HG03175 (cell line): ENCODE data around the gene PTPRJ.
"Not testable (repeated sequence)": the region's sequence is repeated elsewhere in the genome, so short reads cannot be mapped to it uniquely, and the experiment has no call there.

Source experiments
- ATAC-seq: cut with Tn5 transposase; IDR thresholded peaks from one replicate; pipeline ENCODE4 v1.9.1; 2021; ENCODE audit warnings: mild to moderate bottlenecking, moderate library complexity; ENCODE audit not compliant: unreplicated experiment

The PTPRJ gene

DNA sequence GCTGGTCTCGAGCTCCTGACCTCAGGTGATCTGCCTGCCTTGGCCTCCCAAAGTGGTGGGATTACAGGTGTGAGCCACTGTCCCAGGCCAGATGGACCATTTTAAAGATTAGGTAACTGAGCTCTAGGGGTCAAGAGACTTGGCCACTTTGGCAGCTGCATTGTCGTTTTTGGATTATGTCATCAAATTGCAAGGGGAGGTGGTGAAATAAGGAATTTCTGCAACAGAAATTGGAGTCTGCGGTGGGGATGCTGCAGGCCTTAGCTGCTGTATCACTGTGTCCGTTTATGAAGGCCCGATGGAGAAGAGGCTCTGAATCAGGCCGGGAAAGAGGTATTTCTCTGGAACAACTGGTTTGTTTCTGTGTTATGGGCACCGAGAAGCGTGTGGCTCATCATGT, 34.6 kb downstream of the PTPRJ start:
- no peak for ATAC-seq

DNA sequence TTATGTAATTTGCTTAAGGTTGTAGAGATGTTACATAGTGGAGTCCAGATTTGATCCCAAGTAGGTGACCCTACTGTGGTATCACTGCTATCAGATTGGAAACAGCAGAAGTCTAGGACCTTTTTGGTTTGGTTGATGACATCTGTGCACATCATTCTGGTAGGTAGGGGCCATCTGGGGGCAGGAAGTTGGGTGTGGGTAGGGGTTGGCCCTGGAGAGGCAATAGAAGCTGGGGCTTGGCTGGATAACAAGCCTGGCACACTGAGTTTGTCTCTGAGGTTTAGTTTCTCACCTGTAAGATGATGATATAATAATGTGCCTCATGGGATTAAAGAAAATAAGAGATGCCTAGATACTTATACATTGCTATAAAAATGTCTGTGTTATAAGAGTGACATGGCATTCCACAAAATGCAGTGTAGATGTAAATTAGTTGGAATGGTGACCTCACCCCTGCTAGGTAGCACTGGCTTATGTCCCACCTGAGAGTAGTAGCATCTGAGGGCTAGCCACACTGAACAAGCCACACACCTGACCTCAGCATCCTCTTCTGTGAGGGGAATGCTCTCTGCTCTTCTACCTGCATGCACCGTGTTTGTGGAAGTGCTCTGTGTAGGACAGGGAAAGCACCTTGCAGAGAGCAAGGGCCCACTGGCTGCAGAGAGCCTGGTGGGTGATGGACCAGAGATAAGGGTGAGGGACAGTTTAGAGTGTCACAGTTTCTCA, 36.9 kb downstream of the PTPRJ start:
- no peak for ATAC-seq

DNA sequence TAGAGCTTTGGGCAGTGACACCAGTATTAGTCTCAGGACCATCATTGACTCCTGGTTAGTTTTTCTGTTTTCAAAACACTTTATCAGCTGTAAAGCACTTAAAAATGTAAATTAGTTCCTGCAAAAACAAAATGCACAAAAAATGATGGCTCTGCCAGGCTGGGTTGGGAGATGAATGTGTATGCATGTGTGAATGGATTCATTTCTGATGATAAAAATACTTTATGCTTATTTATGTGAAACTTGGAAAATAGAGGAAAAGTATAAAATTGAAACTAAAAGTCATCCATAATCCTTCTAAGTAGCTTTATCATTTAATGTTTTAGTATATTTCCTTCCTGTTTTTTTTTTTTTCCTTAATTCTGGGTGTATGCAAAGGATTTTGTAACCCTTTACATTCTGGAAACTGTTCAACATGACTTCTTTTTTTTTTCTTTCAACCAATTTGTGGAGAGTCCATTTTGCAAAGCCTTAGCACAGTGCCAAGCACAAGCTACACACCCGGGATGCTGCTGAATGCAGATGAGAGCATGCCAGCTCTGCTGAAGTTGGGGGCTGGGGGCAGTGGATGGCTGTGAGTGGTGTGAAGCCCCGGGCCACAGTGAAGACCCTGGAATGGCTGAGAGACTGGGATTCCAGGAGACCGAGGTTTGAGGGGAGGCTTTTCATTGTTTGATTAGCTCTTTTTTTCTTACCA, 37.6 kb downstream of the PTPRJ start:
- no peak for ATAC-seq

DNA sequence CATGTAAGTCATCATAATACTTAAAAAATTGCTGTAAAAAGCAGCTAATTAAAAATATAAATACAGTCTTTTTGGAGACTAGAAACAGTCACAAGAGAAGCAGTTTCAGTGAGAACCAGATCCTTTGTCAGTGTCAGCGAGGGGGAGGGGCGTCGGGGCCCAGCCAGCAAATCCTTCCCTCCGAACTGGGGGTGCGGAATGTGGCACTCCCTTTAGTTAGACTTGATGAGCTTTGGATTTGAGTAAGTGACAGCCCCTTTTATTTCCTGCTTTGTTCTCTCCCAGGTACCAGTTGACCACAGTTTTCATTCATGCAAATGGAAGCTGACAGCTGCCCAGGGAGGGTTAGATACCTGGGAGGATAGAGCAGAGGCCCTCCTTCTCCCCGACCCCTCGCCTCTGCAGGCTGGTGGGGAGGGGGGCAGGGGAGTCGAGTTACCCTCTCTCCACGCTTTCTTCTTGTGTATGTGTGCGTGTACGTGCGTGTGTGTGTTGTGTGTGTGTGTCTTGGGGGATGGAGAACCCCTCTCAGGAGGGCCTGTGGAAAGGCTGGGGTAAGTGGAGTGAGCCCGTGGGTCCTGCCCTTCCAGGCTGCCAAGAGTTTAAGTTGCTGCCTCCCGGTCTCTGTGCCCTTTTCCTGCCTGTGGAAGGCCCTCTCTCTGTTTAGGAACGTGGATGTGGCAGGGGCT, 38.3 kb downstream of the PTPRJ start:
- ATAC-seq: no peak

DNA sequence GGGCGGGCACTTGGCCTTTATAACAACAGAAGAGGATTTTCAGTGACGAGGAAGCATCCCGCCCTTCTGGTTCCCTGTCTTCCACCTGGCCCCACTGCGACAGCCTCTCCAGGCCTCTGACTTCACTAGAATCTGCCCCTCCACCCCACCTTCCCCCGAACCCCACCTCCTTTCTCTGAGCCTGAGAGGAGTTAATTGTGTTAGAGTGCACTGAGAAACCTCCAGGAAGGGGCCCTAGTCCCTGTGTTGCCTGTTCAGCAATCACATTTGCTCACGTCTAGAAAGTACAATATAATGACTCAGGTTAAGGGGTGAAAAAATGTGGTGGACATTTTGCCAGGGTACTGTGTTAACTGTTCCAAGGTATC, 38.8 kb downstream of the PTPRJ start:
- ATAC-seq: no peak

DNA sequence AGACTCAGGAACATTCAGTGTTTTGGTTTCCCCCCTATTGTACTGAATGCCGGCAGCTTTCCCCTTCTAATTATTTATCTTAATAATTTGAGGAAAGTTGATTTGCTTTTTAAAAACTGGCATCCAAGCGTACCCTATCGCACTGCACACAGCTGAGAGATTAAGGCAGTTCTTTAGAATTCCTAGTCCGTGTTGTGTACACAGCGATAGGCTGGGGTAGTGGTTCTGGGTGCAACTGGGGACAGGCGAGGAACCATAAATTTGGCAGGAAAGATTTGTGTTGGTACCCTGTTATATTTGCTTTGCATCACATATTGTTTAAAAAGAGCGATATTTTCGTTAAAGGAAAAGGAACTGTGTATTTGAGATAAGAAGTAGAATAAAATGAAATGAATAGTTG, 39.2 kb downstream of the PTPRJ start:
- ATAC-seq: no peak

DNA sequence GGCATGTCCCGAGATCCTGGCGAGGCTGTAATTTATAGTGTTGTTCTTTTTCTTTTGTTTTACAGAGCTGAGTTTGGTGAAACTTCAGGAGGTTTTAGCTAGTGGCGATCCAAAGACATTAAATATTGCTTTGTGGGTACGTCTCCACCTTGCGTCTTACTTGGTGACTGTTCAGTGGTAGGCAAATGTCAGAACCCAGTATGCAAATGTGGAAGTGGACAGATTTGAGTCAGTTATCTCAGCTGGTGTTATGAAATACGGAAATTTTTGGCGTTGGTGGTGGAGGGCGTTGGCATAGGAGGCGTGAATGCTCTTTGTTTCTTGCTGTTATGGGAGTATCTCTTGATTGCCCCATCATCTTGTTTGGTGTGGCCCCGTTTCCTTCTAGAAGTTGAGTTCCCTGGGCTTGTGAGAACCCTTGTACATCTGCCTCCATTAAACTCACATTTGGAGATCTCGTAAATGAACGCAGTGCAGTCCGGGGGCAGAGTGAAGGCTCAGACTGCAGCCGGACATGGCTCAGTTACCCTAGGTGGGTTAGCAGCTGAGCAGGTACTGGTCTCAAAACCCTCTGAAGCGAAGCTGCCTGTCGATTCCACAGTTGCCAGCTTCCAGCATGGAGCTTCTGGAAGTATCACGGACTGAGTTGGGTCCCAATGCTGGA, 39.9 kb downstream of the PTPRJ start:
- ATAC-seq: peak; percentile 83

DNA sequence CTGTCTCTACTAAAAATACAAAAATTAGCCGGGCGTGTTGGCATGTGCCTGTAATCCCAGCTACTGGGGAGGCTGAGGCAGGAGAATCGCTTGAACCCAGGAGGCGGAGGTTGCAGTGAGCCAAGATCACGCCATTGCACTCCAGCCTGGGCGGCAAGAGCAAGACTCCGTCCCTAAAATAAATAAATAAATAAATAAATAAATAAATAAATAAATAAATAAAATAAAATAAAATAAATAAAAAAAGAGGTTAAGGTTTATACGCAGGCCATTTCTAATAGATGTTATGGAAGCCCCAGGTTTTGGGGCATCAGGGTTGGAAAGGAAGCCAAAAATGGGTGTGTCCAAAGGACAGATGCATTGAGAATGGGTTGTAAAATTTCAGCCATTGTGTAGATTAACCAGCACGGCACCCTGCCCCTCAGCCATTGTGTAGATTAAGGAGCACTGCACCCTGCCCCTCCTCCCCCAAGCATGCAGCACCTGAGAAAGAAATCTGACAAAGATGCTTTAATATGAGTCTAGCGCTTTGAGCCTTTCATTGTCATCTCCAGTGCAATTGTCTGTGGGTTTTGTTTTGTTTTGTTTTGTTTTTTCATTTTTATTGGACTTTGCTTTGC, 41.0 kb downstream of the PTPRJ start:
- not testable (repeated sequence) for ATAC-seq

DNA sequence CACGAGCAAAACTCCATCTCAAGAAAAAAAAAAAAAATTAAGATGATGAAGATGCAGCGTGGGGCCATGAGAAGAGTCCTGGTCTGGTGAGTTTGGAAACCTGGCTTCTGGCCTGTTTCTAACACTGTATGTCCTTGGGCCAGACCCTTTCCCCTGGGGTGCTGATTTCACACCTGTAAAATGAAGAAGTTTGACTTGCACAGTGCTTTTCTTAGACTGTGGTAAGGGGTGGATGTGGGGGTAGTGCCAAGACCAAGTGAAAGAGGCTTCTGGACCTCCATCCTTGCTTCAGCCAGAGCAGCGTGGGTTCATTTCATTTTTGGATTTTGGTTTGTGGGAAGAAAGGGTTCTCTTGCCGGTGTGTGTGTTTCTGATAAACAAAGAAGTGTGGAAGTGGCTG, 42.1 kb downstream of the PTPRJ start:
- no peak for ATAC-seq

DNA sequence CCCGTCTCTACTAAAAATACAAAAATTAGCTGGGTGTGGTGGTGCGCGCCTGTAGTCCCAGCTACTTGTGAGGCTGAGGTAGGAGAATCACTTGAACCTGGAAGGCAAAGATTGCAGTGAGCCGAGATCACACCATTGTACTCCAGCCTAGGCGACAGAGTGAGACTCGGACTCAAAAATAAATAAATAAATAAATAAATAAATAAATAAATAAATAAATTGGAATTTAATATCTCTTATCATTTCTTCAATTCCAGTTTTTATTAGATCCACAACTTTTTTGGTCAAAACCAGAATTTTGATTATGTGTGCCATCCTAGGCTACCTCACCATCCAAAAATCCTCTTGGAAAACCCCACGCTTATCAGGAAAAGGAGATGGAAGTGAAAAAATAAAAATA, 43.2 kb downstream of the PTPRJ start:
- ATAC-seq: not testable (repeated sequence)

DNA sequence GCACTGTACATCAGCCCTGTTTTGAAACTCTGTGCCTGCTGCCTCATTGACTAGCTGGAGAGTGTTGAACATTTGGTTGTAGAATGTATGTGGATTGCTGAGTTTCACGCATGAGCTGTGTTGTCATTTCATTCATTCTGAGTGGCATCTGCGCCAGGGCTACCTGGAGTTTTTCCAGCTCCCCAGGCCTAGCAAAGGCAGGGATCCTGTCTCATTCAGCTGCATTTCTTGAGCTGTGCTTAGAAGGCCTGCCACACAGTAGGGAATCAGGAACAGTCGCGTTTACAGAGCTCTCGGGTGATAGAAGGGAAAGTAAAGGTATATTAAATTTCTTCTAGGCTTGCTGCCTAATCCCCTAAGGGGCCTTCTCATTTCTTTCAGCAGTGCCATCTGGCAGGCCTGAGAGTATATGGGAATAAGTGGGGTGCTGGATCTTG, 44.3 kb downstream of the PTPRJ start:
- ATAC-seq: no peak

DNA sequence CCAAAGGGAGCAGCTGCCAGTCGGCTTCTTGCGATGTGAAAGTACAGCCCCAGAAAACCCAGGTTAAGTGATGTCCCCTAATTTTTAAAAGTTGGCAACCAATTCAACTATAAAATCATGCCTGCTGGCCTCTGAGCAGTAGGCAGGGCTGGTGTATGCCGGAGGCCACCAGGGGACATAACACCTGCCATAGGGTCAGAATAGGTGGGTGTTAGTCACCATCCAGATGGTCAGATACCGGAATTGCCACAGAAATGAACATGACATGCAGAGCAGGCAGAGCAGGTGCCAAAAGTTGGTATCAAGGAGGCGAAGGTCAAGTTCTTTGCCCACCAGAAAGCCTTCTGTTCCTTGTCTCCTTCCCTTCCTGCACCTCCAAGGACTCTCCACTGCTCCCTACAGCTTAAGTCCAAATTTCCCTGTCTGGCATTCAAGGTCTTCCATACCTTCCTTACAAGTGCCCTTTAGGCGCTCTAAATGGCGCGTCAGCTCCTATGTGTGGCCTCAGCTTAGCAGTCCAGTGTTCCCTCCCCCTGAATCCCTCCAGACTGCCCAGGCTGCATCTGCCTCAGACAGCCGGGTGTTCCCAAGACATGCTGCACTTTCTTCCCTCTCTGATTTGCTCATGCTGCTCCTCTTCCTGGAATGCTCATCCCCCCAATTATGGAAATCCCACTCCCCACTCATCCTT, 45.1 kb downstream of the PTPRJ start:
- ATAC-seq: no peak

DNA sequence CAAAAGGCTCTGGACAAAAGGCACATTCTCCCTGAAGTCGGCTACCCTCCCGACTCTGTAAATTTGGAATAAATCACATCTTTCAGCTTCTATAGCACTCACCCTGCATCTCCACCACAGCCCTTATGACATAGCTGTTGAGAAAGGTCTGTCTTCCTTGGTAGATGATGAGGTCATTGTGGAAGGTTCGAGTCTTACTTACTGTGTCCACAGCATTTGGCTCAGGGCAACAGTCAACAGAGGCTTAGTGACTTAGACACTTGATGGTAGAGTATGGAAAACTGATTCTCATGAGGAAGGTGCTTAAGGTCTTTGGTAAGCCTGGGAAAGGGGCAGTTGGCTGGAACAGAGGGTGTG, 45.6 kb downstream of the PTPRJ start:
- ATAC-seq: no peak

DNA sequence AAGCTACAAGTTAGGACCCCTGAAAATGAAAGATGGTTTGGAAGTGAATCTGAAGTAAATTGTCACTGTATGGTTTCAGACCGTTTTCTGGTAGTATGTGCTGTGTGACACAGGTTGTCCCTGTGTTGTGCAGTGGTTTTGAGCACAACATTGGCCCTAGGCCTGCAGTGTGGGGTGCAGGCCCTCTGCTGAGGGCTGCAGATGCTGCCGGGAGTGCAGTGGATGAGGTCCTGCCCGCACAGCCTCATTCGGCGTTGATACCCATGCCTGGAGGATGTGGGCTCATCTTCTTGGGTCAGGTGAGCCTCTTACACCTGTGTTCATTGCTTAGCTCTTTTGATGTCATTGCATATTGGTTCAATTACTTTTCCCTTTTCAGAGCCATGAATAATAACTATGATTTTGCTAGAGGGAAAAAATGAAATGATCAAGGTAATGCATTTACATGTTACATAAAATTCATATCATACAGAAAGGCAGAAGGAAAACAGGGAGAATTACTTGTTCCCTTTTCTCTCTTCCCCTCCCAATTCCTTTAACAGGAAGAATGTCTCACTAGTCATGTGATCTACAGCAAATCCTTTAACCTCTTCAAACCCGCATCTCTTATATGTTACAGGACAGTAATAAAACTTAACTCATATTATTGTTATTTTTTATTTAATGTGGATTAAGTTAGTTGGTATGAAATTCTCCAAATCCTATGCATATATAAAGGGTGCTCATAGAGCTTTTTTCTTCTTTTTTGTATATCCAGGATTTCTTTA, 48.7 kb downstream of the PTPRJ start:
- ATAC-seq: no peak

DNA sequence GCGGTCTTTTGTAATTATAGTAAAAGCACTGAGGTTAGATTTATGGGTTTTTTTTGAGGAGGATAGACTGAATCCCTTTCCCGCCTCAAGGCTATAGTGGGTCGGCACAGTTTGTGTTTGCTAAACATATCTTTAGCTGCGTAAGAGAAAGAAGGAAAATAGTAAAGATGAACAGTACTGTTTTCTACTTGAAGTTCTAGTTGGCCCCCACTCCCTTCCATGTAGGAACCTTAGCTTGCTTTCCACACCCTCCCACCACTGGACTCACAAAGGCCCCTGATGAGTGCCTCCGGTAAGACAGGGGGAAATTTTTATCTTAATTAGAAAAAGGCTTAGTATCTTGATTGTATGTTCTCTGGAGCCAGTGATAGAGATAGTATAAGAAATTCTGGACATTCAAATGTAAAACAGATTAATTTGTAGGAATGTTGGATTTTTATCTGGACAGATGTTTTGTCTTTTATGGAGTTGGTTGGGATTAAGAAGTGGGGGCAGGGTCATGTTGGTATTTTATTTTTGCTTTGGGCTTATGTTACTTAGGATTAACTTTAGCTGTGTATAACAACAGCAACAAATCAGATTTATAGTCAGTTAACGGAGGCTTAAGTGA, 49.4 kb downstream of the PTPRJ start:
- no peak for ATAC-seq

DNA sequence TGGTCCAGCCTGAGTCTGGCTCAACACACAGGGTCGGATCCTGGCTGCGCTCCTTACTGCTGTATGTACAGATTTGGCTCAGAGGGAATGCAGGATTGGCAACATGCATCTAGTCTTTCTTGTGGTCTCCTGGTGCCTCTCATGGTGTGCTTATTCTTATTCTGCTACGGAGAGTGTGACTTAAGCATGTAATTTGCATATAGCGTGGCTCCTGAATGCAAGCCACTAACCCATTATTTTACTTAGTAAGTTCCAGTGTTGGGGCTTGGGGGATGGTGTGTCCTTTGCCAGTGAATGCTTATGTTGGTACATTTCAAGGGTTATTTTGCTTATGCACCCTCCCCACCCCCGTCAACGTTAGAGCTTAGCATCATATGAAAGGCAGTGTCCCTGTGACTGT, 51.2 kb downstream of the PTPRJ start:
- no peak for ATAC-seq

DNA sequence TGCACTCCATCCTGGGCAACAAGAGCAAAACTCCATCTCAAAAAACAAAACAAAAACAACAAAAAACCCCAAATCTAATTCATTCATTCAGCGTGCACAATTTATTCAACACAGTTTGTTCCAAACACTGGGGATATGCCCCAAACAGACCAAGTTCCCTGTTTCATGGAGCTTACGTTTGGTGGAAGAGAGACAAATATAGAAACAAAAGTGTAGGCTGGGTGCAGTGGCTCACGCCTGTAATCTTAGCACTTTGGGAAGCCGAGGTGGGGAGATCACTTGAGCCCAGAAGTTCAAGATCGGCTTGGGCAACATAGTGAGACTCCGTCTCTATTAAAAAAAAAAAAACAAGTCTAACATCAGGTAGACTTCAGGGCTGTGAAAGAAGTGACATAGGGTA, 52.4 kb downstream of the PTPRJ start:
- ATAC-seq: no peak

DNA sequence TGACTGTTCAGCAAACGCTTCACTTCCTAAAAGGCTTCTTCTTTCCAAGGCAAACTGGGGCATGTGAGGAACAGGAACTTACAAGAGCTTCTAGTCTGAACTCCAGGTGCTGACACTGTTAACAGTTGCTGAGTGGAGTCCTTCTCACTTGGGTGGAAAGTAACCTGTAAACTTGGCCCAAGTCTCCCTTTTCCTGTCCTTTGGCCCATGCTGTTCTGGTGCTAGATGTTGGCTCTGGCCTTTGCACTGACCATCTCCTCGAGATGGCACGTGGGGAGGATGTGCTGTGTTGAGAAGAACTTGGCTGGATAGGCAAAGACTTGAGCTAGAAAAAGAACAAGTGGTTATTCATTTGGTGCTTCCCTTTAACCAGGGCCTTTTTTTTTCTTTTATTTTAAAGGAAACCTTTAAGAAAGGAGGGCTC, 53.6 kb downstream of the PTPRJ start:
- no peak for ATAC-seq
